Left renal pelvis (tissue), 4 donors: Measurements from ENCODE around the gene ARHGEF7. TPM values are rescaled to one million over a fixed set of nuclear protein-coding genes. Genes with fewer than 3 reads are reported as not detected.

Experiments
- DNase-seq, 4 donors: peaks; one replicate each; pipeline ENCODE4 v3.0.0-alpha.2; 2013; ENCODE audit warnings: low read depth in 4 of 4, low spot score in 3 of 4
- polyA plus RNA-seq, 4 donors: library from polyadenylated mRNA; unstranded; fragments of 120-200 nt; gene quantifications; one replicate each; pipeline ENCODE4 v1.2.1, GENCODE V29; 2013; ENCODE audit not compliant: insufficient read length in 4 of 4

Gene ARHGEF7
- polyA plus RNA-seq, 4 donors: 65.6 to 89.0 (median 71.8) TPM

DNA sequence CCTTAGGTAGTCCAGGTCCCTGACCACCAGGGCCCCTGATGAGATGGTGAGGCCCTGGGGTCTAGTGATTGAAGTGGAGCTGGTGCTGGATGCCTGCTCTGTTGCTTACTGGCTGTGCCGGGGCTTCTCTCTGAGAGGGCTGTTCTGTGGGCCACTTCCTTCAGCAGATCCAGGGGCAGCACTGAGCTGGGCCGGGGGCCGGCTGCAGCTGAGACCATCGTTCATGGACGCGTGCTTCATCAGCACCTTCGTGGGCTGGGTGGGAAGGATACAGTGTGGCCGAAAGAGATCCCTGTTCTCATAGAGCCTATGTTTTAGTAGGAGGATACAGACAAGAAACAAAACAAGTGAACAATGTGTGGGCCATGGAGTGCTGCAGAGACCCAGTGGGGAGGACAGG is 172.1 kb downstream of the ARHGEF7 start:
- no peak for DNase-seq

DNA sequence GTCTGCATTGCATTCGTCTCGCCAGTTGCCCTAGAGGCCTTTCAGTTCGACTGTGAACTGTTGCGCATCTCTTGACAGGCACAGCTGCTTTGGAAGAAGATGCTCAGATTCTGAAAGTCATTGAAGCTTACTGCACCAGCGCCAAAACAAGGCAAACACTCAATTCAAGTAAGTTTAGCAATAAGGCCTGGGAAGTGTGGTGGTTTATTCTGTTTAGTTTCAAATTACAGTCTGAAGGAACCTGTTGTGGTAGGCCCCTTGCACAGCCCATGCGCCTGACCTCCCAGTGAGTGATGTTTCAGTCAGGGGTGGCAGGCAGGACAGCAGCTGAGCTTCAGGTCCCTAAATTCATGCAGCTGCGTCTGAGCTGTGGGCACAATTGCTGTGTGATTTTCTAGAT is 173.2 kb downstream of the ARHGEF7 start:
- no peak for DNase-seq

DNA sequence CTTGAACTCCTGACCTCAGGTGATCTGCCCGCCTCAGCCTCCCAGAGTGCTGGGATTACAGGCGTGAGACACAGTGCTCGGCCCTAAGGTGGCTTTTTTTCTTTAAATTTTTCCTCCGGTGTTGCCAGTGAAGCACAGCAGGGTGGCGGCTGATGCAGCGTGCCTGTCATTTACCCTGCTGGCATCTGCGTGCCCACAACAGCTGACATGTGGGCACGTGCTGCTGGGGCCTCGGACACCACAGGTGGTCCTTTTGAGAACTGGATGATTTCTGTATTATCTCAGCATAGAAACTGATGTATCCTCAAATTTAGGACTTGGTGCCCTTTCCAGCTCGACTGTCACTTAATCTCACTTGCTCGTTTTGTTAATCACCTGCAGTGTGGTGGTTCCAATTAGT is 174.1 kb downstream of the ARHGEF7 start:
- no peak for DNase-seq

DNA sequence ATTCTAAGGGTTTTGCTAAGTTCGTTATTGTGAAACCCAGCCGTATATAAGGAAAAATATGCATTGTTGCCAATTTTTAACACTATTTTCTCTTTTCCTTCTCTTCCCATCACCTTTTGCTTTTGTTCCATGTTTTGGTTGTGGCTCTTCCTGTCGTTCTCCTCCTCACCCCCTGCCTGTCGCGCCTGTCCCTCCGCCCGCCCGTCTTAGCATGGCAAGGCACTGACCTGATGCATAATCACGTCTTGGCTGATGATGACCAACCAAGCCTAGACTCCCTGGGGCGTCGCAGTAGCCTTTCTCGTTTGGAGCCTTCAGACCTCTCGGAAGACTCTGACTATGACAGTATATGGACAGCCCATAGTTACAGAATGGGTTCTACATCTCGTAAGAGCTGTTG is 176.8 kb downstream of the ARHGEF7 start:
- DNase-seq: no peak

DNA sequence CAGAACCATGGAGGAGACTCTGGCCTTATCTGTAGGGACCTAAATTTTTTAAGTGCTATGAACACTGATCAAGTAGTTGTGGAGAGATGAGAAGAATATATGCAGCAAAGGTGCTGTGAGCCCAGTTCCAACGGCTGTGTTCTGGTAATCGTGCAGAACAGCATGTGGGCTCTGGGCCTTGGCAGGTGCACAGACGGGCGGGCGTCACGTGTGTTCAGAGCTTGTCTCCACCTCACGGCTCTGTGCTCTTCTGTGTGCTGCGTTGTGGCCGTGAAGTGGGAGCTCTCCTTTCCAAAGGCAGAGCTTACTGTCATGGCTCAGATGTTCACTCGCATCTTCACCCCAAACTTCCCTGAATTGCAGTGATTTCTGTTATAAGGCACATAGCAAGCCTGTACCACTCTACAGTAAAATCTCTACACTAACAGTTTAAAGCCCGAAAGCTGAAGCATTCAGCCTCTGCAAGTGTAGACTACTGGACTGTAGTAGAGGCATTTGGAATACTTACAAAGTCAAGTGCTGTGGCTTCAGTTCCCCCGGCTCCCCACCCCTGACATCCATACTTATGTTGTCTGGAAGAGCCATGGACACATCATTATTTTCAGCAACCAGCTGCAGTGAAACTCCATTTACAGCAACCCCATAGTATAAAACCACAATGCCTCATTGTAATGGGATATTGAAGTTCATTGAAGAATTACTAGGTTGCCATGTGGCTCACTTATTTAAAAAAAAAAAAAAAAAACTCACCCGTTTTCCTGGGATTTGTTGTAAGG is 177.8 kb downstream of the ARHGEF7 start:
- no peak for DNase-seq

DNA sequence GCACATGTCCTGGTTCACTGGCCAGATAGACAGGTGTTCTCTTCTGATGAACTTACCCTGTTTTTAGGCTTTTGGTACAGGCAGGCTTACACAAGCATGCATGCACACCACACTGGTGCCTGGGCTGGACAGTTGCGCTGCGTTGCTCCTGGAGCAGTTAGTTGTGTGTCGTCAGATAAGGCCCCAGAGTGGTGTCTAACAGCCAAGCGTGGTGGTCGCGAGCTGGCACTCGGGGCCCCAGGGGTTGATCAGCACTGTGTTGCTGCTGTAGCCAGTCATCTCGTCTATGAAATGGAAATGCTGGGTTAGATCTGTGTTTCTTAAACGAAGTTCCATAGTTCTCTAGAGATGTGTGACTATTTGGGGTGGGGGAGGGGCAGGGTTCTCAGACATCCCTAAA is 180.8 kb downstream of the ARHGEF7 start:
- no peak for DNase-seq

DNA sequence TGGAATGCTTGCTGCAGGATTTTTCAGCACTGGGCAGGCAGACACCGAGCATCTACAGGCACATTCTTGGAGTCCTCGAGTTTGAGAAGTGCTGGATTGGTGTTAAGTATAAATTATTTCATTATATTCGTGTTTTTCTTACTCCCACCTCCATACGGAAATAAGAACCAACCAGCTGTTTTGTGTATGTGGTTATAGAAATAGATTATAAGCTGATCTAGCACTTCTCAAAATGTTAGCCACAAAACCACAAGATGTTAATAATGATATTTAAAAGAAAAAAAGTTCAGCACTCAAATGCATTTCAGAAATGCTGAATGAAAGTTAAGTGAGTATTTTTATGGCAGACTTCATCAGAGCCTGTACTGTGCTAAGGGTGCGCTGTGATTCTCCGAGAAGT is 181.3 kb downstream of the ARHGEF7 start:
- no peak for DNase-seq

DNA sequence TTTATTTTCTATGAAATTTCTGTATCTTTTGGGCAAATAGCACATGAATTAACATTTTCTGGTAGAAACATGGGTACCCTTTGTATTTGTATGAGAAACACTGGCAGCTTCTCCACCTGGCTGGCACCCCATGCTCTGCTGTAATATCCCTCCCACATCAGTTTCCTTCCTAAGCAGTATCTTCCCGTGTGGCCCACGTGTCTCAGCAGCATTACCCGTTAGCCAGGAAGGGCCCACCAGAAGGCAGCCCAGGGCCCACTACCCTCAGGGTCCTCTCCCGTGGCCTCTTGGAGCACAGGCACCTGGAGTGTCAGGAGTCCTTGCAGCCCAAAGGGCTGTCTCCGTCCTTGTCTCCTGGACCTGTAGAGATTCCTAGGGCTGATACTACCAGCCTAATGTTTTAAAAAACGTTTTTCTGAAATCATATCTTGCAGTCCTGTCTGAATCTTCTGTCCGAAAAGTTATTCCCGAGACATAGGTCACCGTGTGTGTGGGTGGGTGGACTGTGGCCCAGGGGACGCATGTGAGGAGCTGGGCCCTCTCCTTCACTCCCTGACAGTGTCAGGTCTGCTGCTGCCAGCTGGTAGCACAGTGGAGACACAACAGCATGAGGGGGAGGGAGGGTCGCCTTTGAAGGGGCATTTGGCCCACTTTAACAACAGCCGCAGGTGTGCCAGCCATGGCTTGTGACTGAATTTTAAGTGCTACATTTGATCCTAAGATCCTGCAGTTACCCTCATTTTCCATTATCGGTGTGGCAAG is 183.3 kb downstream of the ARHGEF7 start:
- no peak for DNase-seq

DNA sequence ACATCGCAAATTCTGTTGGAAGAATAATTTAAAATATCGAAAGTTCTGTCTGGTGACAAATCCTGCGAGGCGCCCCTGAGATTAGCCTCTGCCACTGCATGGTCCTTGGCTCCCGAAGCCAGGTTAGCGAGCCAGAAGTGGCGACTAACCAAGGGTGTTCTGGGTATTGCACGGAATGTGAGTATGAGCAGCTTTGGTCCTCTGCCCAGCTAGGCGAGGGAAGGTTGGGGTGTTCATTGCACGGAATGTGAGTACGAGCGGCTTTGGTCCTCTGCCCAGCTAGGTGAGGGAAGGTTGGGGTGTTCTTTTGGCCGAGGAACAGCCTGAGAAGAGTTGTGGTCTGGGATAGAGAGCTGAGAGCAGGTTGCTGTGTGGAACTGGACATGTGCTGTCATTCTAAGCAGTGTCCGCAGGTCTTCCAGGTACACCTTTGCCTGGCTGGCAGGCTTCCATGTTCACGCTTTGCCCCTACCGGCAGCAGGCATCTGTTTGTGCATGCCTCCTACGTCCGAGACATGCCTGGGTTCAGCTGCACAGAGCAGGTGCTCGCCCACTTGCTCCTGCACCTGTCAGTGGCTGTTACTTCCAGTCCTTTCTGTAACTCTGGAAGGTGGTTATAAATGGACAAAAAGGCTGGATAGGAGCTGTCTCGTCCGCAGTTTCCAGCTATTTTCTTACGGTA is 187.1 kb downstream of the ARHGEF7 start:
- DNase-seq: no peak

DNA sequence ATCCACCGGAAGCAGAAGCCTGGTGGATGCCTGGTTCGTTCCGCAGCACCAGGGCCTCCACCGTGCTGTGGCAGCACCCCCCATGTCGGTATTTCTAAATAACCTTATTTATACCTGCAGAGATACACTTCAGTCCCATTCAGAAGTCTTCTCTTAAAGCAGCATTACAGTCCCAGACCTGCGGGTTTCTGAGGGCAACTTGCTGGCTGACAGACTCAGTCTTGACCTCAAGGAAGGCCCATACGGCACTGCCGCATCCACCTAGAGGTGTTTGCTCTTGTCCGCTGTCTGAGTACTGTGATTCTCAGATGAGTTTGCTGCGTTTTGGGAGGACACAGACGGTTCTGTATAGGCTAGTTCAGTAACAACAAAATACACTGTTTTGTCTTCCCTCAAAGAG is 188.4 kb downstream of the ARHGEF7 start:
- no peak for DNase-seq

DNA sequence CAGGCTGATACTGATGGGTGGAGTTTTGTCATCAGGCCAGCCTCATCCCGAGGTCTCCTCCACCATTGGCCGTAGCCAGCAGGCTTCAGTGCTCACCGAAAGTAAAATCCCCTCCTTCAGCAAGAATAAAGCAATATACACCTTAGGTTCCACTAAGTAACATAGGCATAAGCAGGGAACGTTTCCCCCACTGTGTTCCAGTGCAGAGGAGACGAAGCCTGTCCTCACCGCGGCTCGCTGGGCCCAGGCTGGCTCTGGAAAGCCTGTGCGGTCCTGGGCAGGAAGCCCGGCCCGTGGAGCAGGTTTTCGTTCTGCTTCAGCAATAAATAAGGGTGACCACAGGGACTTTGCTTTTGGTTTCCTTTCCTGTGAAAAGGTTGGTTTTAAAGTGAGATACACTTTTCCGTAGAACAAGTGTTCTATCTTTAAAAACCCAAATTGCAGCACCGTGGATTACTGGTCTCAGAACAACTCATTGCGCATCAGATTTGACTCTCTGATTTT is 189.0 kb downstream of the ARHGEF7 start:
- no peak for DNase-seq

DNA sequence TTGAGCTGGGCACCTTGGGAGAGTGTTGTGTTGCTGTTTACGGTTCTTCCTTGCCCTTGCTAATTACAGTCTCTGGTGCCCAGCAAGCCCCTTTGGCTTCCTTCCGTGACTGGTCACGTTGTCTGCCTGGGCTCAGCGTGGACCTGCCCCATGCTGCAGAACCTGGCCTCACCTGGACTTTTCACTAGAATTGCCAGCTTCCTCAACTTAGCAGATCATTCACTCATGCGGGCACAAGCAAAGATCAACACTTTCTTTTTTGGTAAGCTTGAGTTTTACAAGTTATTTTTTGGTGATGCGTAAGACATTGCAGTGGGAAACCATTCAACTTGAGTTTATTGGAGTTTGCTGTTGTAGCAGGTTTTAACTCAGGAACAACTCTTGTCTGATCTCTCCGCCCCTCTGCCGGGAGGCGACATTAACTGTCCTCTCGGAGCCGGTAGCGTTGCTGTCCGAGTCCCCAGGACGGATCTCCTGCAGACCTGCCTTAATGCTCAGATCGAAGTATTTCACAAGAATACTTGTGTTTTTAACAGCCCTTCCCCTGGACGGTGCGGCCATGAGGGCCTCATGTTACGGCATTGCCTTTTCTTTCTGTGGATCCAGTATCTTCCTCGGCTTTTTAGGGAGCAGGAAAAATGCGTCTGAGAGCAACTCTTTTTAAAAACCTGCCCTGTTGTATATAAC is 189.6 kb downstream of the ARHGEF7 start:
- no peak for DNase-seq

DNA sequence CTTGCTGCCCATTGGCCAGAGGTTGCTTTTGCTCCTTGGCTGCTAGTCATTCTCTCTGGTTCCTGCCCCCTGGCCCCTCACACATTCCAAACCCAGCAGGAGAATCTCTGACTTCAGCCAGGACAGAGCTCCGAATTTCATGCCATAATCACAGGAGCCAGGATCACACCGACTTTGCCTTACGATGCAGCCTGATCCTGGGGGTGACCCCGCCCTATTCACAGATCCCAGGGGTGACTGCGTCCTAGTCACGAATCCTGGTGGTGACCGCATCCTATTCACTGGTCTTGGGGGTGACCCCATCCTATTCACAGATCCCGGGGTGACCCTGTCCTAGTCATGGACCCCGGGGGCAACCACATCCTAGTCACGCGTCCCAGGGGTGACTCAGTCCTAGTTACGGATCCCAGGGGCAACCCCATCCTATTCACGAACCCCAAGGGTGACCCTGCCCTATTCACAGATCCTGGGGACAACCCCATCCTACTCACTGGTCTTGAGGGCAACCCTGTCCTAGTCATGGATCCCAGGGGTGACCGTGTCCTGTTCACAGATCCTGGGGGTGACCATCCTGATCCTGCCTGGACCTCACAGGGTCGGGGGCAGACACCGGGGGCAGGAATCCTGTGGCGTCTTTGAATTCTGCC is 198.0 kb downstream of the ARHGEF7 start:
- no peak for DNase-seq

DNA sequence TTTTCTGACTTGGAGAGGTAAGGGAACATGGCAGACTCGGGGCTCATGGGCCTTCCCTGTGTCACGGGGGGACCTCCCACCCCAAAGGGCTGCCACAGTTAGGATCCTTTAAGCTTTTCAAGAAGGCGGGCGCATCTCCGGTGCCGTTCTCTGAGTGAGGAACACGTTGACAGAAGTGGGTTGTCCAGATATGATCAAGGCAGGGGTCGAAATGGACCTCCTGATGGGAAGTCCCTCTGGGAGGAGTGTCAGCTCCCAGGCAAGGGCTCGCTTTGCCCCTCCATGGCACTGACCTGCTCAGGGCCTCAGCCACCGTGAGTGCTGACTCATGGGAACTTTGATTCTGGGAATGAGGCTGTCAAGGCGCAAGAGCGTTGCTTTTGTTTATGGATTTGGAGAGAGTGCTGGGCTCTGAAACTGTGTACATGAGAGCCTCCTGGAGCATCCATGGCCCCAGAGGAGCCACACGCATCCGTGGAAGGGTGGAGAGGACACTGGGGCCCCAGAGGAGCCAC is 198.9 kb downstream of the ARHGEF7 start:
- no peak for DNase-seq

DNA sequence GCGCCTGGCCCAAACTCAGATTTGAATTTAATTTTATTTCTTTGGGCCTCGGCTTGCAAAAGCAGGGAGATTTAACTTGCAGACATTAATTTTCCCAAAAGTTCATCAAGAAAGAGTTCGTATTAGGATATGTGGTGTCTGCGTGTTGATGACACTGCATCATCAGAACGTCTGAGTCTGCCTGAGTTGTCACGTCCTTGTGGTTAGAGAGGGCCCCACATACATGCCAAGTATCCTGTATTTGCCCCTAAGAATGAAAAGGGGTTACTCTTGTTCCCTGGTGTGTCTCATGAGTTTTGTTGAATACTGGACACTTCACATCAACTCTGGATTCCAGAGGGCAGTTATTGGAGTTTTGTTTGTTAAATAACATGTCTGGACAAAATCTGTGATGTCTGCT is 199.7 kb downstream of the ARHGEF7 start:
- DNase-seq: no peak

DNA sequence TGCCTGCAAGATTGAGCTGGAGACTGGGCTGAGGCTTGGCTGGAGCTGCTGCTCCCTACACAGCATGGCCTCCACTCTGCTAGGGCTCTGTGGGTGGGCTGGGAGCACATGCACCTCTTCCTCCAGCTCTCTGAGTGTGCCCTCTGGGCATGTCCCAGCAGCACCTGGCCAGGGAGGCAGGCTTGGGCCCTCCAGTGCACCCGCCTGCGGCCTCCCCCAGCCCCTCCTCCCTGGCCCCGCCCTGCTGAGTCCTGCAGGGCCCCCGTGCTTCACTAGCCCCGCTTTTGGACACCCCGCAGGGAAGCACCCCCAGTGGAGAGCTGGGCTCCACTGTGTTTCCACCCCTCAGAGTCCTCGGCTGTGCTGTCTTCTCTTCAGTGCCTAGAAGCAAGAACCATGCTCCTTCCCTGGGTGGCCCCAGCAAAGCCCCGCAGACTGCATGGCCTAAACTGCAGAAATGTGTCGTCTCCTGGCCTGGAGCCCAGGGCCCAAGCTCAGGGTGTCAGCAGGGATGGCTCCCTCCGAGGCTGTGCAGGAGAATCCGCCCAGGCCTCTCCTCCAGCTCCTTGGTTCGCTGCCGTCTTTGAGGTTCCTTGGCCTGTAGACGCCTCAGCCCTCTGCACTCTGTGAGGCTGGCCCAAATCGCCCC is 200.4 kb downstream of the ARHGEF7 start:
- no peak for DNase-seq

DNA sequence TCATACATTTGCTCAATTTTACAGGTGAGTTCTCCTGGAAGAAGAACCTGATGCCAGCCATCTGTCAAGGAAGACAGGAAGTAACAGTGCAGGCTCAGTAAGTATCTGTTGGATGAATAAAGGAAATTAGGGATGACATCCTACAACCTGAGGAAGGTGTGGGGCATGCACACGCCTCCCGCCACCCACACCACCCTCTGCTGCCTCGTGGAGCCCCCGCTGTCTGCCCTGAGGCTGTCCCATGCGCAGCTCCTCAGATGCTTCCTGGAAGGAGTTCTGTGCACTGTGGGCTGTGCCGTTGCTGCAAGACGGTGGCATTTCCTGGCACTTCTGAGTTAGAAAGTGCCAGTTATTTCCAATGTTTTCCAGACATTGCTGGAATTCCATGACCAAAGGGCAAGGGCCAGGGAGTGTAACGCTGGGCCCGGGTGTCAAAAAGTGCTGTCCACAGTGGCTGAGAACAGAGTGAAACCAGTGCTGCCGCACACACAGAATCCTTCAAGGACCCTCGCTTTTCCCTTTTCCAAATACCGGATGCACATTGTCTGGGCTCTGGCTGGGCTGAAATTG is 201.1 kb downstream of the ARHGEF7 start:
- DNase-seq: no peak

DNA sequence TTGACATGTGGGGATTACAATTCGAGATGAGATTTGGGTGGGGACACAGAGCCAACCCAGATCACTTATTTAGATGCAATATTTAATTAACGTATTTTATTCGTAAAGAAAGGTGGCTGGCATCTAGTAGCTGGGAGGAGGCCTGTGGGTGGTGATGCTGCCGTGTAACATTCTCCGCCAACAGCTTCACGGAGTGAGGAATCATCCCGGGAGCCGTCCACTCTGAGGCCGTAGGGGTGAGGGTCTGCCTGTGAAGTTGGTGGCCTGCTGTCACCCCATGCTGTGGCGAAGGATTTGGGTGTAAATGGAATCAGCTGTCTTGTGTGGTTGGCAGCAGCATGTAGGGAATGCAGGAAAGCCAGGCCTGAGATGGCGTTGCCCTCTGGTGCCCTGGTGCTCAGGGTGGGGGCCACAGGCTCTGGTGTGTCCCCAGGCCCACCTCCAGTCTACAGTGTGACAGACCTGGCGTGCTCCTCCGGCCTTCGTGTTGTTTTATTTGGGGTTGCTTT is 202.0 kb downstream of the ARHGEF7 start:
- no peak for DNase-seq
